B cell (primary cell): ENCODE results near the gene UAP1L1. TPM values are rescaled to one million over a fixed set of nuclear protein-coding genes. Genes with fewer than 3 reads are reported as not detected.

Experiments used
- ATAC-seq: fragments of 200-7000 bp; cut with Tn5 transposase; one replicate; pipeline ENCODE4 v1.10.0; 2021; ENCODE audit warnings: low read depth, mild to moderate bottlenecking, moderate number of reproducible peaks, moderate library complexity
- CTCF ChIA-PET: fragments of 350-600 bp; sonication (Branson Sonifier 250); formaldehyde crosslinking; loops from one replicate; lab custom pipeline; 2021; ENCODE audit warnings: antibody characterized with exemption, inconsistent platforms; lab: Charles Lee
- POLR2A ChIA-PET: fragments of 350-600 bp; sonication (Branson Sonifier 250); formaldehyde crosslinking; loops from one replicate; lab custom pipeline; 2021; ENCODE audit warnings: antibody characterized with exemption; lab: Charles Lee
- DNase-seq: peaks from one replicate; pipeline ENCODE4 v3.0.0; 2013
- H2AFZ ChIP-seq: 2 replicates; pipeline ENCODE4 v1.6.1; 2012; ENCODE audit warnings: mild to moderate bottlenecking, low read depth, low read length; ENCODE audit not compliant: insufficient read depth, poor library complexity, severe bottlenecking
- H3K27ac ChIP-seq, 2 donors: 1 replicate in 1 of 2; 2 replicates in 1 of 2; pipeline ENCODE4 v1.5.1; 2012 to 2013; ENCODE audit warnings: low read length in 2 of 2, mild to moderate bottlenecking in 2 of 2, moderate library complexity in 1 of 2
- H3K27me3 ChIP-seq, 4 experiments: fragments of 200-600 bp in 1 of 4; sonication (generic) in 1 of 4; replicated peaks in 1 of 4; 1 replicate in 2 of 4; 2 replicates in 2 of 4; pipeline versions ENCODE4 v1.6.1 to v1.7.0; 2013 to 2016; ENCODE audit warnings: low read length in 3 of 4, mild to moderate bottlenecking in 2 of 4, mixed read lengths in 1 of 4, moderate library complexity in 1 of 4; ENCODE audit not compliant: insufficient read depth in 4 of 4, control insufficient read depth in 3 of 4; ENCODE audit errors: control extremely low read depth in 1 of 4
- H3K36me3 ChIP-seq, 2 experiments: replicated peaks in 1 of 2; 1 replicate in 1 of 2; 2 replicates in 1 of 2; pipeline versions ENCODE4 v1.6.1 to v1.7.1; 2013; ENCODE audit warnings: low read length in 1 of 2; ENCODE audit not compliant: insufficient read depth in 2 of 2, control insufficient read depth in 1 of 2; ENCODE audit errors: control extremely low read depth in 1 of 2, extremely low read depth in 1 of 2
- H3K4me1 ChIP-seq, 2 donors: fragments of 200-600 bp in 1 of 2; sonication (generic) in 1 of 2; 1 replicate in 1 of 2; 2 replicates in 1 of 2; pipeline versions ENCODE4 v1.5.1 to v1.6.1; 2013 to 2017; ENCODE audit warnings: low read length in 2 of 2; ENCODE audit not compliant: control insufficient read depth in 2 of 2, insufficient read depth in 2 of 2
- H3K4me2 ChIP-seq: replicated peaks from 2 replicates; pipeline ENCODE3; 2012; ENCODE audit warnings: mild to moderate bottlenecking, low read depth, low read length; ENCODE audit not compliant: poor library complexity, severe bottlenecking
- H3K4me3 ChIP-seq, 5 experiments: fragments of 200-600 bp in 1 of 5; sonication (generic) in 1 of 5; 1 replicate in 3 of 5; 2 replicates in 2 of 5; pipeline versions ENCODE4 v1.5.1 to v1.7.0; 2011 to 2016; ENCODE audit warnings: low read length in 4 of 5, mild to moderate bottlenecking in 4 of 5, low read depth in 2 of 5, control low read depth in 1 of 5, moderate library complexity in 1 of 5; ENCODE audit not compliant: insufficient read depth in 1 of 5; ENCODE audit errors: control extremely low read depth in 1 of 5, extremely low read depth in 1 of 5
- H3K79me2 ChIP-seq: fragments of 200-600 bp; sonication (generic); one replicate; pipeline ENCODE4 v1.6.0; 2016; ENCODE audit warnings: low read length; ENCODE audit not compliant: control insufficient read depth, insufficient read depth
- H3K9ac ChIP-seq: fragments of 200-600 bp; sonication (generic); 2 replicates; pipeline ENCODE4 v1.6.1; 2017; ENCODE audit warnings: mild to moderate bottlenecking, low read length, moderate library complexity
- H3K9me3 ChIP-seq, 3 donors: one replicate each; pipeline versions ENCODE4 v1.6.1 to v1.7.1; 2013; ENCODE audit warnings: low read length in 2 of 3; ENCODE audit not compliant: control insufficient read depth in 2 of 3, insufficient read depth in 1 of 3; ENCODE audit errors: control extremely low read depth in 1 of 3
- H4K20me1 ChIP-seq: 2 replicates; pipeline ENCODE4 v1.6.0; 2012; ENCODE audit warnings: mild to moderate bottlenecking, low read length; ENCODE audit not compliant: insufficient read depth, control insufficient read depth, poor library complexity, severe bottlenecking
- H3K27ac Mint-ChIP-seq: one replicate; pipeline ENCODE4 v1.8.0; 2021; ENCODE audit warnings: mixed read lengths
- H3K27me3 Mint-ChIP-seq: one replicate; pipeline ENCODE4 v1.8.0; 2021; ENCODE audit warnings: mixed read lengths
- H3K4me1 Mint-ChIP-seq: one replicate; pipeline ENCODE4 v1.8.0; 2021; ENCODE audit warnings: mixed read lengths
- H3K4me3 Mint-ChIP-seq: one replicate; pipeline ENCODE4 v1.8.0; 2021; ENCODE audit warnings: mixed read lengths
- H3K9me3 Mint-ChIP-seq: one replicate; pipeline ENCODE4 v1.8.0; 2022; ENCODE audit warnings: mixed read lengths; ENCODE audit not compliant: insufficient read depth
- EZH2 ChIP-seq: IDR thresholded peaks from 2 replicates; pipeline ENCODE4 v1.6.1; 2012; ENCODE audit warnings: borderline replicate concordance, low read depth, mild to moderate bottlenecking, moderate library complexity, low read length; ENCODE audit not compliant: insufficient read depth, poor library complexity, severe bottlenecking
- WGBS: methylation state at CpG from one replicate; pipeline ENCODE4 v1.1.5; 2013; ENCODE audit warnings: missing lambda C conversion rate; ENCODE audit not compliant: insufficient coverage; 5-methylcytosine and 5-hydroxymethylcytosine counted together
- intact Hi-C: fragments of 100-400 bp; cut with micrococcal nuclease; formaldehyde crosslinking; loops from one replicate; pipeline ENCODE4 v1.10.0; 2022
- polyA plus RNA-seq: library from polyadenylated mRNA; depleted of rRNA; stranded (reverse); fragments of >200 nt; gene quantifications from 2 replicates; pipeline ENCODE4 v1.2.3, GENCODE V29; 2012
- total RNA-seq, 2 donors: library from RNA; stranded (reverse); fragments of 120-200 nt in 1 of 2; gene quantifications; 1 replicate in 1 of 2; 2 replicates in 1 of 2; pipeline versions ENCODE4 v1.2.3 to v1.2.4, GENCODE V29; 2013 to 2022
- TF ChIP-seq, protein P1 (sequence below): fragments of 200-600 bp; IDR thresholded peaks from one replicate; pipeline ENCODE4 v1.8.0; 2022; ENCODE audit warnings: antibody characterized with exemption, mild to moderate bottlenecking

Gene UAP1L1
- total and polyA plus RNA-seq, 2 donors (not counting 1 experiment from before 2014, with no cell fraction given) = 29.1 to 47.6 TPM

DNA sequence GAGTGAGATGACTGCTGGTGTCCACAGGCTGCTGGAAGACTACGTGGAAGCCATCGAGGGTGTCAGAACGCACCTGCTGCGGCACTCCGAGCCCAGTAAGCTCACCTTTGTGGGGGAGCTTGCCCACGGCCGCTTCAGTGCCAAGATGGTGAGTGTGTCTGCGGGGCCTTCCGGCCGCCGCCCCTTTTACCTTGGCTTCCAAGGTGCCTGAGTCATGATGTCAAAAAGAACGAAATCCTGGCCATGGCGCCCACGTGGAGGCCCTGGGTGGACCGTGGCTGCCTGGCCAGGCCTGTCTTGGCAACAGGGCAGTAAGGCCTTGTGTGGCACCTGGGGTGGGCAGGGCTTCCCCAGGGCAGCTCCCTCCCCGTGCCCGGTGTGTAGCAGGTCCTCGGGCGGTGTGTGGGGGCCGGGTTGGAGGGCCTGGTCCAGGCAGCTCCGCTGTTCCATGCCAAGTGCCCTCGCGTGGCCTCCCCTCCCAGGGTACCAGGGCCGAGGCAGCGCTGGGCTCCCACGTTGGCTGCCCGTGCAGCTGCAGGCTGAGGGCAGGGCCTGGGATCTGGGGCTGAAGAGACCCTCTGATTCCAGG, 29.4 kb downstream of the UAP1L1 start:
- H3K27me3 ChIP-seq = no peaks in the 10 kb centered on the region
- Mint-ChIP-seq H3K9me3 (no peaks in the 10 kb centered on the region), H3K4me3 (no peak overlapping the region), H3K27ac (no peak overlapping the region), H3K4me1 (peaks cover 2% of the 10 kb centered on the region), H3K27me3 (no peaks in the 10 kb centered on the region)
- no peak overlapping the region for H2AFZ ChIP-seq
- intact Hi-C loops = no loop called here
- no peak for ATAC-seq
- H3K79me2 ChIP-seq = peaks cover 11% of the 10 kb centered on the region
- no peak for DNase-seq
- H3K9me3 ChIP-seq = no peaks in the 10 kb centered on the region
- H3K4me3 ChIP-seq = no peak overlapping the region
- H3K4me2 ChIP-seq = no peak overlapping the region
- H4K20me1 ChIP-seq = peaks cover 8% of the 10 kb centered on the region
- POLR2A ChIA-PET = no interaction called here
- no peak overlapping the region for H3K9ac ChIP-seq
- WGBS = 97% methylated on average over 27 of the region's 27 CpGs
- peaks cover 0 to 83% of the 10 kb centered on the region in 2 experiments for H3K36me3 ChIP-seq
- CTCF ChIA-PET = interaction anchor here (0.7 kb wide), 1 partner anchor 12 kb away, joined by 3 read pairs; no protein-coding TSS in a partner anchor
- no peaks in the 10 kb centered on the region for H3K4me1 ChIP-seq
- TF ChIP-seq, protein P1, sequence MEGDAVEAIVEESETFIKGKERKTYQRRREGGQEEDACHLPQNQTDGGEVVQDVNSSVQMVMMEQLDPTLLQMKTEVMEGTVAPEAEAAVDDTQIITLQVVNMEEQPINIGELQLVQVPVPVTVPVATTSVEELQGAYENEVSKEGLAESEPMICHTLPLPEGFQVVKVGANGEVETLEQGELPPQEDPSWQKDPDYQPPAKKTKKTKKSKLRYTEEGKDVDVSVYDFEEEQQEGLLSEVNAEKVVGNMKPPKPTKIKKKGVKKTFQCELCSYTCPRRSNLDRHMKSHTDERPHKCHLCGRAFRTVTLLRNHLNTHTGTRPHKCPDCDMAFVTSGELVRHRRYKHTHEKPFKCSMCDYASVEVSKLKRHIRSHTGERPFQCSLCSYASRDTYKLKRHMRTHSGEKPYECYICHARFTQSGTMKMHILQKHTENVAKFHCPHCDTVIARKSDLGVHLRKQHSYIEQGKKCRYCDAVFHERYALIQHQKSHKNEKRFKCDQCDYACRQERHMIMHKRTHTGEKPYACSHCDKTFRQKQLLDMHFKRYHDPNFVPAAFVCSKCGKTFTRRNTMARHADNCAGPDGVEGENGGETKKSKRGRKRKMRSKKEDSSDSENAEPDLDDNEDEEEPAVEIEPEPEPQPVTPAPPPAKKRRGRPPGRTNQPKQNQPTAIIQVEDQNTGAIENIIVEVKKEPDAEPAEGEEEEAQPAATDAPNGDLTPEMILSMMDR = no peak
- no peak for TF ChIP-seq EZH2
- H3K27ac ChIP-seq = no peak overlapping the region

DNA sequence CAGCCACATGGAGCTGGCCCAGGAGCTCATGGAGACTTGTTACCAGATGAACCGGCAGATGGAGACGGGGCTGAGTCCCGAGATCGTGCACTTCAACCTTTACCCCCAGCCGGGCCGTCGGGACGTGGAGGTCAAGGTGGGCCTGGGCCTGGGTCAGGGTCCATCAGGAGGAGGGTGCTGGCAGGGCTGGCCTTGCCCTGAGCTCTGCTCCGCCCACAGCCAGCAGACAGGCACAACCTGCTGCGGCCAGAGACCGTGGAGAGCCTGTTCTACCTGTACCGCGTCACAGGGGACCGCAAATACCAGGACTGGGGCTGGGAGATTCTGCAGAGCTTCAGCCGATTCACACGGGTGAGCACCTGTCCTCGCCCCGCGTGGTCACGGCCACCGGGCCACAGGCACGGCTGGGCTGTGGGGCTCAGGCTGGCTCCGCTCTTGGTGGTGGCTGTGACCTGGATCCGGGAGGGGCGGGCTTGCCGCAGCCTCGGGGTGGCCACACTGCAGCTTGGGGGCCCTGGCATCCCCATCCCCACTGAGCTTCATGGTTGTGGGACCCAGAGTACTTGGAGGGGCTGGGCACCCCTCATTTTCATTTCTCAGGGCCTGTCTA, 30.1 kb downstream of the UAP1L1 start:
- H3K9ac ChIP-seq = no peak overlapping the region
- no peak overlapping the region for H3K4me2 ChIP-seq
- Mint-ChIP-seq H3K9me3 (no peaks in the 10 kb centered on the region), H3K4me3 (no peak overlapping the region), H3K4me1 (peaks cover 2% of the 10 kb centered on the region), H3K27me3 (no peaks in the 10 kb centered on the region), H3K27ac (no peak overlapping the region)
- ChIA-PET POLR2A (no interaction called here), CTCF (interaction anchor here (0.7 kb wide), 1 partner anchor 11 kb away, joined by 3 read pairs; no protein-coding TSS in a partner anchor)
- peaks cover 11% of the 10 kb centered on the region for H3K79me2 ChIP-seq
- WGBS = 96% methylated on average over 27 of the region's 27 CpGs
- DNase-seq (no peak), ATAC-seq (no peak)
- no peaks in the 10 kb centered on the region for H3K9me3 ChIP-seq
- H4K20me1 ChIP-seq = peaks cover 8% of the 10 kb centered on the region
- TF ChIP-seq EZH2 = no peak
- TF ChIP-seq, protein P1 = no peak
- H3K4me1 ChIP-seq = no peaks in the 10 kb centered on the region
- H3K36me3 ChIP-seq = peaks cover 0 to 83% of the 10 kb centered on the region in 2 experiments
- no peaks in the 10 kb centered on the region for H3K27me3 ChIP-seq
- H3K27ac ChIP-seq = no peak overlapping the region
- intact Hi-C loops = no loop called here
- no peak overlapping the region for H3K4me3 ChIP-seq
- H2AFZ ChIP-seq = no peak overlapping the region
